Measurements from ENCODE around the gene WDR76.
"Not testable (repeated sequence)": the region's sequence is repeated elsewhere in the genome, so short reads cannot be mapped to it uniquely, and the experiment has no call there.

WDR76 gene

DNA sequence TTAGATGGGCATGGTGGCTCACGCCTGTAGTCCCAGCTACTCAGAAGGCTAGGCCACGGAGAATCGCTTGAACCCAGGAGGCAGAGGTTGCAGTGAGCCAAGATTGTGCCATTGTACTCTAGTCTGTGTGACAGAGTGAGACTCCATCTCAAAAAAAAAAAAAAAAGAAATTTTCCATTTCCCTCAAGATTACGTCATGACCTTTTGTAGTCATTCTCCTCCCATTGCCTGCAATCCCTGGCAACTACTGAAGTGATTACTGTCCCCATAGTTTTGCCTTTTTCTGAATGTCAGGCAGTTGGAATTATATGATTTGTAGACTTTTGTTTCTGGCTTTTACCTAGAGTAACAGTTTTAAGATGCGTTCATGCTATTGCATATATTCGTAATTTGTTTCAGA, 28.0 kb downstream of the WDR76 start:
- no peaks in the 10 kb centered on the region for H3F3A ChIP-seq (ENCODE audit: low read depth)
- TF ChIP-seq EZH2phosphoT487 (IDR thresholded peaks at IDR 0.05; ENCODE audit: borderline replicate concordance), result no peak
- TF ChIP-seq, protein P1, sequence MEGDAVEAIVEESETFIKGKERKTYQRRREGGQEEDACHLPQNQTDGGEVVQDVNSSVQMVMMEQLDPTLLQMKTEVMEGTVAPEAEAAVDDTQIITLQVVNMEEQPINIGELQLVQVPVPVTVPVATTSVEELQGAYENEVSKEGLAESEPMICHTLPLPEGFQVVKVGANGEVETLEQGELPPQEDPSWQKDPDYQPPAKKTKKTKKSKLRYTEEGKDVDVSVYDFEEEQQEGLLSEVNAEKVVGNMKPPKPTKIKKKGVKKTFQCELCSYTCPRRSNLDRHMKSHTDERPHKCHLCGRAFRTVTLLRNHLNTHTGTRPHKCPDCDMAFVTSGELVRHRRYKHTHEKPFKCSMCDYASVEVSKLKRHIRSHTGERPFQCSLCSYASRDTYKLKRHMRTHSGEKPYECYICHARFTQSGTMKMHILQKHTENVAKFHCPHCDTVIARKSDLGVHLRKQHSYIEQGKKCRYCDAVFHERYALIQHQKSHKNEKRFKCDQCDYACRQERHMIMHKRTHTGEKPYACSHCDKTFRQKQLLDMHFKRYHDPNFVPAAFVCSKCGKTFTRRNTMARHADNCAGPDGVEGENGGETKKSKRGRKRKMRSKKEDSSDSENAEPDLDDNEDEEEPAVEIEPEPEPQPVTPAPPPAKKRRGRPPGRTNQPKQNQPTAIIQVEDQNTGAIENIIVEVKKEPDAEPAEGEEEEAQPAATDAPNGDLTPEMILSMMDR (conservative IDR thresholded peaks at IDR 0.05; ENCODE audit: low read length), result no peak
- H3K9ac ChIP-seq (ENCODE audit: low read depth, low read length, poor library complexity, severe bottlenecking), result no peak overlapping the region
- H2AFZ ChIP-seq (ENCODE audit: low read length), result no peak overlapping the region
- no peaks in the 10 kb centered on the region for H3K9me2 ChIP-seq (replicated peaks; ENCODE audit: low read depth, low read length)
- peaks cover 70% of the 10 kb centered on the region for H3K36me3 ChIP-seq (ENCODE audit: insufficient read depth, low read length)
- H3K9me3 ChIP-seq (ENCODE audit: insufficient read depth, low read depth, low read length), result no peaks in the 10 kb centered on the region
- H4K20me1 ChIP-seq (ENCODE audit: insufficient read depth, low read length, poor library complexity, severe bottlenecking), result no peaks in the 10 kb centered on the region
- H3K27me3 ChIP-seq (ENCODE audit: insufficient read depth, low read length, poor library complexity, severe bottlenecking), result no peaks in the 10 kb centered on the region
- H3K4me3 ChIP-seq (ENCODE audit: low read length, poor library complexity, severe bottlenecking), result no peak overlapping the region
- no peak overlapping the region for H3K4me2 ChIP-seq (ENCODE audit: low read depth, low read length, poor library complexity, severe bottlenecking)
- H3K79me2 ChIP-seq (ENCODE audit: insufficient read depth, low read length), result no peaks in the 10 kb centered on the region
- no peaks in the 10 kb centered on the region for H3K4me1 ChIP-seq (ENCODE audit: insufficient read depth, low read length, poor library complexity, severe bottlenecking)

DNA sequence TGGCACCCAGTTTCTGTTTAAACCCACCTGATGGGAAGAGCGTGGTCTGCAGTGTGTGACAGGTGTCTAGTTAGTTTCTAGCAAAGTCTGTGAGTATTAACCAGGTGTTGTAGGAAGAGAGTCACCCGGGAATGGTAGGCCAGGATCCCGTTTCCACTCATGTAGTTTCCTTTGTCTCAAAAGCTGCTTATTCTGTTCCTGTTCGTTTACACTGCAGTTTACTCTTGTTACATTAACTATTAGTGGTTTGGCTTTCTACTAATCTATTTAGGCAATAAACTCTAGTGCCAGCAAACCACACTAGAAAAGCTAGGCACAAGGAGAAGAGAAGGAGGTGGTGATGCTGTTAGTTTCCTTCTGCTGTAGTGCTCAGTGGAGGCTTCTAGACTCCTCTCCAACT, 32.7 kb downstream of the WDR76 start:
- H3K9me3 ChIP-seq (ENCODE audit: insufficient read depth, low read depth, low read length), result no peaks in the 10 kb centered on the region

DNA sequence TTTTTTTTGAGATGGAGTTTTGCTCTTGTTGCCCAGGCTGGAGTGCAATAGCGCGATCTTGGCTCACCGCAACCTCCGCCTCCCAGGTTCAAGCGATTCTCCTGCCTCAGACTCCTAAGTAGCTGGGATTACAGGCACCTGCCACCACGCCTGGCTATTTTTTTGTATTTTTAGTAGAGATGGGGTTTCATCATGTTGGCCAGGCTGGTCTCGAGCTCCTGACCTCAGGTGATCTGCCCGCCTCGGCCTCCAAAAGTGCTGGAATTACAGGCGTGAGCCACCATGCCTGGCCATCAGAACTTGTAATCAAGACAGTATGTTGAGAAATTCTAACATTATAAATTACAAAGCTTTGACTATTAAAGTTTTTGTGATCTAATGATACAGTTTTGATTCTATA, 39.8 kb downstream of the WDR76 start:
- H3K4me3 ChIP-seq (ENCODE audit: low read length, poor library complexity, severe bottlenecking); H3K4me2 ChIP-seq (ENCODE audit: low read depth, low read length, poor library complexity, severe bottlenecking); H3K9me2 ChIP-seq (replicated peaks; ENCODE audit: low read depth, low read length); H2AFZ ChIP-seq (ENCODE audit: low read length); H3K27me3 ChIP-seq (ENCODE audit: insufficient read depth, low read length, poor library complexity, severe bottlenecking); H3K9me3 ChIP-seq (ENCODE audit: insufficient read depth, low read depth, low read length); H3K79me2 ChIP-seq (ENCODE audit: insufficient read depth, low read length); H3F3A ChIP-seq (ENCODE audit: low read depth); H3K9ac ChIP-seq (ENCODE audit: low read depth, low read length, poor library complexity, severe bottlenecking): not testable (repeated sequence)
- Histone ChIP-seq H3K4me1 (ENCODE audit: insufficient read depth, low read length, poor library complexity, severe bottlenecking) (peaks cover 17% of the 10 kb centered on the region), H4K20me1 (ENCODE audit: insufficient read depth, low read length, poor library complexity, severe bottlenecking) (peaks cover 20% of the 10 kb centered on the region), H3K36me3 (ENCODE audit: insufficient read depth, low read length) (peaks cover 45% of the 10 kb centered on the region)

More for the DNA sequence above, 32.7 kb downstream of the WDR76 start:
- Histone ChIP-seq H3K9ac (ENCODE audit: low read depth, low read length, poor library complexity, severe bottlenecking) (no peak overlapping the region), H3K4me3 (ENCODE audit: low read length, poor library complexity, severe bottlenecking) (no peak overlapping the region), H3K36me3 (ENCODE audit: insufficient read depth, low read length) (peaks cover 62% of the 10 kb centered on the region), H3K4me2 (ENCODE audit: low read depth, low read length, poor library complexity, severe bottlenecking) (no peak overlapping the region), H3F3A (ENCODE audit: low read depth) (no peaks in the 10 kb centered on the region), H4K20me1 (ENCODE audit: insufficient read depth, low read length, poor library complexity, severe bottlenecking) (no peaks in the 10 kb centered on the region), H3K27me3 (ENCODE audit: insufficient read depth, low read length, poor library complexity, severe bottlenecking) (no peaks in the 10 kb centered on the region), H3K9me2 (replicated peaks; ENCODE audit: low read depth, low read length) (no peaks in the 10 kb centered on the region), H3K79me2 (ENCODE audit: insufficient read depth, low read length) (no peaks in the 10 kb centered on the region), H3K4me1 (ENCODE audit: insufficient read depth, low read length, poor library complexity, severe bottlenecking) (no peaks in the 10 kb centered on the region), H2AFZ (ENCODE audit: low read length) (no peak overlapping the region)
- TF ChIP-seq, protein P1 (conservative IDR thresholded peaks at IDR 0.05; ENCODE audit: low read length), result no peak
- no peak for TF ChIP-seq EZH2phosphoT487 (IDR thresholded peaks at IDR 0.05; ENCODE audit: borderline replicate concordance)

DNA sequence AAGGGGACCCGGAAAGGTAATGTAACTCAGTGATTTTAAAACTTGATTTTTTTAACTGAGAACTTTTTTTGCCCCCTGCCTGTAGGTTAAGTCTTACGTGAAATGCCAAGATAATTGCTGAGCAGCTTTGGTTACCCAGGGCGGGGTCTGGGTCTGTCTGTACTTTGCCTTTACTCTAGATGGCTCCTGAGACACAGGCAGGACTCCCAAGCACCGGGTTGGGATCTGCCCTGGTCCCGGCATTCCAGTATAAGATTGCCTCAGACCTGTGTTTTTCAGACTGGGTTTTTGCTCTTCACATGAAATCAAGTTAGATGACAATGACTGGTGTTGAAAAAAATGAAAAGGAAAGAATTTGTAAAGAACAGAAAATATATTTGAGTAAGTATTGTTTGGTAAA, 40.3 kb downstream of the WDR76 start:
- H3K36me3 ChIP-seq (ENCODE audit: insufficient read depth, low read length), result peaks cover 49% of the 10 kb centered on the region
- H3K4me3 ChIP-seq (ENCODE audit: low read length, poor library complexity, severe bottlenecking), result no peak overlapping the region
- H3K4me1 ChIP-seq (ENCODE audit: insufficient read depth, low read length, poor library complexity, severe bottlenecking), result peaks cover 17% of the 10 kb centered on the region
- H3K9me3 ChIP-seq (ENCODE audit: insufficient read depth, low read depth, low read length), result no peaks in the 10 kb centered on the region
- no peaks in the 10 kb centered on the region for H3K9me2 ChIP-seq (replicated peaks; ENCODE audit: low read depth, low read length)
- no peaks in the 10 kb centered on the region for H3K79me2 ChIP-seq (ENCODE audit: insufficient read depth, low read length)
- no peak overlapping the region for H3K9ac ChIP-seq (ENCODE audit: low read depth, low read length, poor library complexity, severe bottlenecking)
- H3K4me2 ChIP-seq (ENCODE audit: low read depth, low read length, poor library complexity, severe bottlenecking), result no peak overlapping the region
- H2AFZ ChIP-seq (ENCODE audit: low read length), result no peak overlapping the region
- H4K20me1 ChIP-seq (ENCODE audit: insufficient read depth, low read length, poor library complexity, severe bottlenecking), result peaks cover 20% of the 10 kb centered on the region
- H3F3A ChIP-seq (ENCODE audit: low read depth), result 0 out of 2 replicates have a peak, but pooled peaks cover 4% of the 10 kb centered on the region
- TF ChIP-seq EZH2phosphoT487 (IDR thresholded peaks at IDR 0.05; ENCODE audit: borderline replicate concordance), result no peak
- TF ChIP-seq, protein P1 (conservative IDR thresholded peaks at IDR 0.05; ENCODE audit: low read length), result no peak
- no peaks in the 10 kb centered on the region for H3K27me3 ChIP-seq (ENCODE audit: insufficient read depth, low read length, poor library complexity, severe bottlenecking)
